ENCODE data around the gene CBX6.

- no peak for TF ChIP-seq POLR2AphosphoS5 (IDR thresholded peaks at IDR 0.05; ENCODE audit: low read depth, low read length)
- TF ChIP-seq CTCF (IDR thresholded peaks at IDR 0.05 in 2 of 3, conservative IDR thresholded peaks at IDR 0.05 in 1 of 3; ENCODE audit: borderline replicate concordance in 1 of 3, insufficient read depth in 1 of 3, low read depth in 2 of 3, low read length in 2 of 3): no peak
- no peak for TF ChIP-seq EGR1 (IDR thresholded peaks at IDR 0.05; ENCODE audit: low read depth)
- no peak for TF ChIP-seq REST (IDR thresholded peaks at IDR 0.05; ENCODE audit: low read depth)
- no peak for TF ChIP-seq EZH2phosphoT487 (IDR thresholded peaks at IDR 0.05; ENCODE audit: borderline replicate concordance)
- no peak for TF ChIP-seq YY1 (IDR thresholded peaks at IDR 0.05; ENCODE audit: extremely low read depth, insufficient replicate concordance, low read depth, low read length)
- TF ChIP-seq ATF3 (IDR thresholded peaks at IDR 0.05): no peak
- no peak for TF ChIP-seq EZH2 (IDR thresholded peaks at IDR 0.05)
Observed at GRCh38 chr22:38868286-38868721, 3.7 kb downstream of the CBX6 start.

Data from HCT116 (cell line).